Activated CD4-positive, alpha-beta T cell treated with anti-CD3 and anti-CD28 coated beads, Interleukin-2, amount 50 U/mL, for 48 hours (primary cell): ENCODE results near the gene NGF.

Experiments used
- DNase-seq, 2 experiments: peaks; one replicate each; pipeline ENCODE4 v3.0.0-alpha.2; 2020

Gene NGF

GRCh38 chr1:115277276-115277675, 60.8 kb downstream of the NGF start:
- no peak for DNase-seq

- no peak for DNase-seq
These were observed 62.8 kb downstream of the NGF start for GRCh38 chr1:115275216-115275615.

- no peak for DNase-seq
These were observed 63.6 kb downstream of the NGF start for GRCh38 chr1:115274467-115274866.

GRCh38 chr1:115266729-115267421, 71.2 kb downstream of the NGF start:
- no peak for DNase-seq

- no peak for DNase-seq
These were observed 73.0 kb downstream of the NGF start for GRCh38 chr1:115265099-115265498.

- no peak for DNase-seq
These were observed 75.2 kb downstream of the NGF start for GRCh38 chr1:115262886-115263285.

GRCh38 chr1:115261496-115261895, 76.6 kb downstream of the NGF start:
- no peak for DNase-seq

- no peak for DNase-seq
These were observed 79.7 kb downstream of the NGF start for GRCh38 chr1:115258302-115258866.

GRCh38 chr1:115257591-115257990, 80.5 kb downstream of the NGF start:
- no peak for DNase-seq

- no peak for DNase-seq
These were observed 82.9 kb downstream of the NGF start for GRCh38 chr1:115255154-115255553.

- no peak for DNase-seq
These were observed 85.5 kb downstream of the NGF start for GRCh38 chr1:115252585-115252984.

GRCh38 chr1:115251856-115252255, 86.2 kb downstream of the NGF start:
- no peak for DNase-seq

GRCh38 chr1:115251340-115251748, 86.7 kb downstream of the NGF start:
- no peak for DNase-seq

- DNase-seq: no peak
These were observed 91.5 kb downstream of the NGF start for GRCh38 chr1:115246526-115246925.

GRCh38 chr1:115245227-115245626, 92.8 kb downstream of the NGF start:
- no peak for DNase-seq

GRCh38 chr1:115242543-115242942, 95.5 kb downstream of the NGF start:
- DNase-seq: no peak

- no peak for DNase-seq
These were observed 96.7 kb downstream of the NGF start for GRCh38 chr1:115241309-115241708.

GRCh38 chr1:115240297-115240696, 97.8 kb downstream of the NGF start:
- no peak for DNase-seq

- no peak for DNase-seq
These were observed 98.6 kb downstream of the NGF start for GRCh38 chr1:115239426-115239825.

- no peak for DNase-seq
These were observed 99.0 kb downstream of the NGF start for GRCh38 chr1:115239148-115239422.

GRCh38 chr1:115238336-115239147, 99.5 kb downstream of the NGF start:
- no peak for DNase-seq

GRCh38 chr1:115237507-115237906, 100.5 kb downstream of the NGF start:
- DNase-seq: no peak

GRCh38 chr1:115237023-115237422, 101.0 kb downstream of the NGF start:
- no peak for DNase-seq
